ENCODE data around the gene LRRC38. TPM values are rescaled to one million over a fixed set of nuclear protein-coding genes. Genes with fewer than 3 reads are reported as not detected.
A peak's percentile ranks its signal among the peaks of the same experiment; 100 is the strongest.

The LRRC38 gene
- total and polyA plus RNA-seq, 5 experiments from 2014 or later: not detected

DNA sequence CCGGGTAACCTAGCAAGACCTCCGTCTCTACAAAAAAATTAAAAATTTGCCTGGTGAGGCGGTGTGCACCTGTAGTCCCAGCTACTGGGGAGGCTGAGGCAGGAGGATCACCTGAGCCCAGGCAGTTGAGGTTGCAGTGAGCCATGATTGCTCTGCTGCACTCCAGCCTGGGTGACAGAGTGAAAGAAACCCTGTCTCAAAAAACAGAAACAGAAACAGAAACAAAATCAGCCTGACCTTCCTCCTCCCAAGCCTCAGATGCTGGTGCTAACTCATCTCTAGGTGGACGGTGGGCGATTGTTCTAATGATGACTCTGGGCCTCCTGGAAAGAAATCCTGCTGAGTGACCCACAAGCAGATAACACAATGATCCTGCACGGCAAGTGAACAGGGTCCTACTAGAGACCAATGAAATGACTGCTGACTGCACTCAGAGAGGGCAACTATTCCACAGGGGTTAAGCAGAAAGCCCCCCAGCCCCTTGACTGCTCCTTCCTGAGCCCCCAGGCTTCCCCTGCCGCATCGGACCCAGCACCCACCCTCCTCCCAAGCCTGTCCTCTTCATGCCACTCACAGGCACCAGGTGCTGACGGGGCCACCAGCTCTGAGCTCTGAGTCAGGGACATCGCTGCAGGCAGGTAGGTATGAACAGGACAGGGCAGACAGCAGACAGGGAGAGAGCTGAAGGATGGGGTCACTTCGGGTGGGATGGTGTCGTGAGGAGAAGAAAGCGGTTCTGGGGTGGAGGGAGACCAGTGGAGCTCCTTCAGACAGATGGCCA is 27.8 kb upstream of the LRRC38 start:
- Mint-ChIP-seq H3K9me3 (no peaks in the 10 kb centered on the region), H3K27ac (no peak overlapping the region), H3K4me3 (no peak overlapping the region), H3K4me1 (peaks cover 0 to 2% (median 0%) of the 10 kb centered on the region in 4 donors), H3K27me3 (peaks cover 4 to 27% (median 11%) of the 10 kb centered on the region in 5 donors), H3K36me3 (no peaks in the 10 kb centered on the region)
- no peak for DNase-seq
- POLR2A ChIA-PET: no interaction called here
- no peak for ATAC-seq

DNA sequence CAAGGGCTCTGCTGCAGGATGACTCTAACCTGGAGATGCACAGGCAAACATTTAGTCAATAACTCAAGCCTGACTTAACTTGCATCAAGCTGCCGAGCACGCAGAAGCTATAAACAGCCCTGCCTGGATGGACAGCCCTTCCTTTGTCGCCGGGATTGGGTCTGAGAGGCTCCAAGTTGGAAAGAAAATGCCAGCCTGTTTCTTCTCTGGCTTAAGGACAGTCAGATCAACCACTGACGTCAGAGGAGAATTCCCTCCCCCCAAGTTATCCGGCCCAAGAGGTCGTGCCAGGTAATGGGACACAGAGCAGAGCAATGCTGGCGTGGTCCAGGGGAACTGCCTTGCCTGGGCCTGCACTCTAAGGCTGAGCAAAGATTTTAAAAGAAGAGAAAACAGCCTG is 27.1 kb upstream of the LRRC38 start:
- no peaks in the 10 kb centered on the region for H3K9me3 Mint-ChIP-seq
- POLR2A ChIA-PET: no interaction called here
- peaks cover 0 to 2% (median 0%) of the 10 kb centered on the region in 4 donors for H3K4me1 Mint-ChIP-seq
- no peak for ATAC-seq
- H3K27me3 Mint-ChIP-seq: peaks cover under 1 to 22% (median 7%) of the 10 kb centered on the region in 5 donors
- DNase-seq: no peak
- H3K36me3 Mint-ChIP-seq: no peaks in the 10 kb centered on the region
- H3K4me3 Mint-ChIP-seq: no peak overlapping the region
- H3K27ac Mint-ChIP-seq: no peak overlapping the region

DNA sequence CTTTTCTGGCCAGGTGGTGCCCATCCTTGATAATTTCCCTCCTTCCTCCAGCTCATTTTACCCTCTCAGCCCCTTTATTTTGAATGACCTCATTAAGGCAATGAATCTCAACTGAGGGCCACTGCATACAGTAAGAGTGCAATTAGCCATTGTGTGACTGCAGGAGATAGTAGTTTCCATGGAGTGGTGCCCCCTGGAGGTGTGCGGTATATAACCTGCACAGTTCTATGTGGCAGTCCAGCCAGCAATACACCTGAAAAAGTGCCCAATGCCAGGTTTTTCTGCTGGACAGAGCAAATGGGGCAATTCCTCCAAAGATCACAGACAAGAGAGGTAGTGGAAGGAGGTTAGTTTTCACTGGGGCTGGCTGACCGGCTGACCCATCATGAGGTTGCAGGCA is 25.9 kb upstream of the LRRC38 start:
- Mint-ChIP-seq H3K27ac (no peak overlapping the region), H3K36me3 (no peaks in the 10 kb centered on the region), H3K4me3 (no peak overlapping the region), H3K4me1 (peaks cover 0 to 2% (median 0%) of the 10 kb centered on the region in 4 donors), H3K9me3 (no peaks in the 10 kb centered on the region), H3K27me3 (peaks cover 0 to 19% (median 6%) of the 10 kb centered on the region in 5 donors)
- POLR2A ChIA-PET: no interaction called here
- DNase-seq (no peak), ATAC-seq (no peak)

DNA sequence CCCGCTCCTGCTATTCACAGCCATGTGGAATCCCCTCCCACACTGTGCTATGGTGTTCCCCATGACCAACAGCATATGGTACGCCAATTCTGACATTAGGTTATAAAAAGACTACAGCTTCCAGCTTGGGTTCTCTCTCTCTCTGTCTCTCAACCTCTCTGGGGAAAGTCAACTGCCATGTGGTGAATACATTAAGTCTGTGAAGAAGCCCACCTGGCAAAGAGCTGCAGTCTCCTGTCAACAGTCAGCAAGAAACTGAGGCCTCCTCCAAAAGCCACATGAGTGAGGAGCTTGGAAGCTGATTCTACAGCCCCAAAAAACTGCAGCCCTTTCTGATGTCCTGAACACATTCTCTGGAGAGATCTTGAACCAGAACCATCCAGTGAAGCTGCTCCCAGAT is 25.0 kb upstream of the LRRC38 start:
- H3K9me3 Mint-ChIP-seq: no peaks in the 10 kb centered on the region
- no peak for DNase-seq
- H3K27me3 Mint-ChIP-seq: peaks cover 0 to 19% (median 6%) of the 10 kb centered on the region in 5 donors
- ATAC-seq: no peak
- peaks cover 0 to 2% (median 0%) of the 10 kb centered on the region in 4 donors for H3K4me1 Mint-ChIP-seq
- POLR2A ChIA-PET: no interaction called here
- H3K27ac Mint-ChIP-seq: no peak overlapping the region
- H3K4me3 Mint-ChIP-seq: no peak overlapping the region
- no peaks in the 10 kb centered on the region for H3K36me3 Mint-ChIP-seq

DNA sequence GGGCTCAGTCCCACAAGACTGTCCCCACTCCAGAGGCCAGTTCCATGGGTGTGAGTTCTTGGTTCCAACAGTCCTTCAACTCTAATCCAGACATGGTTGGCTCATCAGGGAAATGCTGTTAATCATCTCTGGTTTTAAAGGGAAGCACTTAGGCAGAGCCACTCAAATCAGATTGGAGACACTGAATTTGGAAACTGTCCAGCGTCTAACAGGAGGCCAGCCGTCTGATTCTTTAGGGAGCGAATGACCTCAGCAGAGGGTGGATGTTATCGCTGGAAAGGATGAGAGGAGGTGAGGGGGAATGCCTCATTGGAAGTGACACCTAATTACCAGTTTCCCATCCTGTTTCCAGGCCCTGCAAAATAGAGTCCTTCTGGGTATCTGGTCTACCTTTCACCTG is 22.8 kb upstream of the LRRC38 start:
- no peak for ATAC-seq
- H3K4me3 Mint-ChIP-seq: no peak overlapping the region
- no peaks in the 10 kb centered on the region for H3K9me3 Mint-ChIP-seq
- H3K27me3 Mint-ChIP-seq: peaks cover 0 to 19% (median 6%) of the 10 kb centered on the region in 5 donors
- no peak for DNase-seq
- no peaks in the 10 kb centered on the region for H3K36me3 Mint-ChIP-seq
- no peaks in the 10 kb centered on the region for H3K4me1 Mint-ChIP-seq
- H3K27ac Mint-ChIP-seq: no peak overlapping the region
- POLR2A ChIA-PET: no interaction called here

DNA sequence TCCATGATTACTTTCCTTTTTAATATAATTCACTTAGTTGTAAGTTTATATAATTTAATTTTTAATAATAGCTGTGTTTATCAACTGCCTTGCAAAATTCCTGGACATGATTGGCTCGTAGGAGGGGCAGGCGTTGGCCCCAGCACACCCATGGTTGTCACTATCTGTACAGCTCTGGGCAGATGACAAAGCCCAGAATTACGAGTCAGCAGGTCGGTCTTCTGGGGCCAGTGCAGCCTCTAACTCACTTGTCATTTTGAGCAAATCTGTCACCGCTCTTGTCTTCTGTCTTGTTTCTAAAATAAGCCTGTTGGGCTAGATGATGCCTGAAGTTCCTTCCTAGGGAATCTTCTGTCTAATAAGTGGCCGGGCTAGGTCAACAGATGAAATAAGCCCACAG is 21.4 kb upstream of the LRRC38 start:
- ATAC-seq: no peak
- peaks cover 0 to 2% (median under 1%) of the 10 kb centered on the region in 4 donors for H3K4me1 Mint-ChIP-seq
- no peak overlapping the region for H3K4me3 Mint-ChIP-seq
- peaks cover 0 to 11% (median 6%) of the 10 kb centered on the region in 5 donors for H3K27me3 Mint-ChIP-seq
- no peaks in the 10 kb centered on the region for H3K36me3 Mint-ChIP-seq
- no peak for DNase-seq
- POLR2A ChIA-PET: no interaction called here
- H3K27ac Mint-ChIP-seq: no peak overlapping the region
- H3K9me3 Mint-ChIP-seq: no peaks in the 10 kb centered on the region

DNA sequence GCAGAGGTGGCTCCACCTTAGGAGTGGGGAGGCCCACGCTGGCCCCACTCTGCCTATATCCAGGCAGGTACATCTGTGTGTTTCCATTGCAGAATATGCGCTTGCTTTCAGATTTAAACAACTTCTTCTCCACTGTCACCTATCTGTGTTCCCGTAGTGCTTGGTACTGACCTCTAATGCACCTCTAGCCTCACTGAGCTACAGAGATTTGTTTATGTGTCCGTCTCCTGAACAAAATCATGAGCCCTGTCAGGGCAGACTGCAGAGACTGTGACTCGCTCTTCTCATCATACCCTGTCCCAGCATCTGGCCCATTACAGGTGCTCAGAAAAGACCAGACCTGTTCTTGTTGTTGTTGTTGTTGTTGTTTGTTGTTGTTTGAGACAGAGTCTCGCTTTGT is 14.5 kb upstream of the LRRC38 start:
- peaks cover 0 to 4% (median under 1%) of the 10 kb centered on the region in 4 donors for H3K4me1 Mint-ChIP-seq
- no peak overlapping the region for H3K27ac Mint-ChIP-seq
- POLR2A ChIA-PET: no interaction called here
- peaks cover 0 to 7% (median 0%) of the 10 kb centered on the region in 9 donors for H3K9me3 Mint-ChIP-seq
- peaks cover 0 to 25% (median 2%) of the 10 kb centered on the region in 5 donors for H3K27me3 Mint-ChIP-seq
- peaks cover 0 to 5% (median 0%) of the 10 kb centered on the region in 3 donors for H3K36me3 Mint-ChIP-seq
- no peak overlapping the region for H3K4me3 Mint-ChIP-seq
- no peak for ATAC-seq
- DNase-seq: no peak

DNA sequence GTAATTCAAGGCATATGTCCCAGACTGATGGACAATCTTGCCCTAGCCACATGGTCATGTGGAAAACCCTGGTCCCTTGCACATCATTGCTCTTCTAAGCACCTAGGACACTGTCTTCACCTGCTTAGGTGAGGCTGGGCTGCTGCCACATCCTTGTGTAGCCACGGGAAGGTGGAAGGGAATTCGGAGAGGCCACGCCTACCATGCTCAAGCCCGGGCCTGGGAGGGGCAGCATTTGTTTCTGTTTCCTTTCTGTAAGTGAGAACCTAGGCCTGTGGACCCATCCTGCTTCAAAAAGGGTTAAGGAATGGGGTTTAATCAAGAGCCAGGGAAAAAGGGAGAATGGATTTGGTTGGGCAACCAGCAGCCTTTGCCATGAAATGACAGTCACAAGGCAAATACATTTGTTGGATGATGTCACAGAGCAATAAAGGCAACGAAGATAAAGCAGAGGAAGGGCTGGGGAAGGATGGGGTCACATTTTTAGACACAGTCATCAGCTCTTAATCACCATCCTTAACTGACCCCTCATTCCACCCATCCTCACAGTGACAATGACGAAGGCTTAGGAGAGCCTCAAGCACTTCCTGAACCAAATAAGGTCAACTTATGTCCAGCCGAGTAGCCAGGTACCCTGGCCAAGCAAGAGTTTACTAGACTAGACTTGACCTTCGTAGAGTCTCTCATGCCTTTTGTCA is 10.1 kb upstream of the LRRC38 start:
- Mint-ChIP-seq H3K9me3 (peaks cover 0 to 8% (median 6%) of the 10 kb centered on the region in 9 donors), H3K27ac (no peak overlapping the region), H3K27me3 (peaks cover 8 to 37% (median 9%) of the 10 kb centered on the region in 5 donors), H3K36me3 (peaks cover 0 to 10% (median 0%) of the 10 kb centered on the region in 3 donors), H3K4me3 (no peak overlapping the region), H3K4me1 (no peaks in the 10 kb centered on the region)
- POLR2A ChIA-PET: no interaction called here
- no peak for ATAC-seq
- DNase-seq: no peak

DNA sequence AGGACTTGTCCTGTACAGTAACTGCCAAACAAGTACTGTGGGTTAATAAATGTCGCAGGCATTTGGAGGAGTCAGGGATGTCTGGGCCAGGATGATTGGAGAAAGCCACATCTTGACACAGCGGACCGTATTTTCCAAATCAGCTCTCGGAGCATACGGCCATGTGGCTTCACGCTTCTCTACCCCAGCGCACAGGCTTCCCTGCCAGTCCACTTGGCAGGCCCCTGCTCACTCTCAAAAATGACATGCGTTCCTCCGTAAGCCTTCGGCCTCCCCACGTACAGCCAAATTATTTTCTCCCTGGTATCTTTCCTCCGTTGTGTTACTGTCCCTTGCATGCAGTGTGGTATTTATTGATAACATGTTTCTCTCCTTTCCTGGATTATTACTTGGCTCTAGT is 7.2 kb upstream of the LRRC38 start:
- POLR2A ChIA-PET: no interaction called here
- peaks cover 9 to 45% (median 14%) of the 10 kb centered on the region in 5 donors for H3K27me3 Mint-ChIP-seq
- H3K4me3 Mint-ChIP-seq: no peak overlapping the region
- peaks cover 0 to 6% (median 0%) of the 10 kb centered on the region in 3 donors for H3K36me3 Mint-ChIP-seq
- H3K4me1 Mint-ChIP-seq: no peaks in the 10 kb centered on the region
- peaks cover 0 to 10% (median 5%) of the 10 kb centered on the region in 9 donors for H3K9me3 Mint-ChIP-seq
- H3K27ac Mint-ChIP-seq: no peak overlapping the region
- DNase-seq: no peak
- ATAC-seq: no peak

DNA sequence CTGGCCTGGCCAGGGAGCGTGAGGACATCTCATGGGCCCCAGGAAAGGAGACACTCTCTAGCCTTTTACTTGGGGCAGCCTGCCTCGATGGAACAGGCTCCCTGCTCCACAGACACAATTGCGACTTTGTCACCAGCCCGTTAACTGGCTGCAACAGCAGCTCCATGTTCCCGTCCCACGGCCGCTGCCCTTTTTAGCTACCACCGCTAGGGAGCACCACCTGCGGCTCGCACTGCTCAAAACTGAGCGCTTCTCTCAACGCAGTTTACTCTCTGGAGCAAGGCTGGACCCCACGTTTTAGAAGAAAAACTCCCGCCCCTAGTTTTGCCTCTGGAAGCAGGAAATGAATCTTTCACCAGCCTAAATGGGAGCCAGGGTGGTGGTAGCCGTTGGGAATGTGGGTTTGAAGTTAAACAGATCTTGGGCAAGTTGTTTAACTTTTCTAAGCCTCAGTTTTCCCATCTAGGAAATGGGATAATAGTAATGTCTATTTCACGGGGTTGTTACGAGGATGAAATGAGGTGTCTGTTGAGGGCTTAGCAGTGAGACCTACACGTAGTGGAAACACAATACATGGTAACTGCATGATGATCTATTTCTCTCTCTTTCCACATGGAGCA is 3.5 kb upstream of the LRRC38 start:
- Mint-ChIP-seq H3K4me1 (peaks cover 0 to 5% (median under 1%) of the 10 kb centered on the region in 4 donors), H3K4me3 (no peak overlapping the region), H3K9me3 (peaks cover 0 to 10% (median 5%) of the 10 kb centered on the region in 9 donors), H3K27ac (no peak overlapping the region), H3K36me3 (peaks cover 0 to 5% (median 0%) of the 10 kb centered on the region in 3 donors), H3K27me3 (peaks cover 16 to 53% (median 21%) of the 10 kb centered on the region in 5 donors)
- POLR2A ChIA-PET: no interaction called here
- ATAC-seq: no peak
- DNase-seq: no peak

DNA sequence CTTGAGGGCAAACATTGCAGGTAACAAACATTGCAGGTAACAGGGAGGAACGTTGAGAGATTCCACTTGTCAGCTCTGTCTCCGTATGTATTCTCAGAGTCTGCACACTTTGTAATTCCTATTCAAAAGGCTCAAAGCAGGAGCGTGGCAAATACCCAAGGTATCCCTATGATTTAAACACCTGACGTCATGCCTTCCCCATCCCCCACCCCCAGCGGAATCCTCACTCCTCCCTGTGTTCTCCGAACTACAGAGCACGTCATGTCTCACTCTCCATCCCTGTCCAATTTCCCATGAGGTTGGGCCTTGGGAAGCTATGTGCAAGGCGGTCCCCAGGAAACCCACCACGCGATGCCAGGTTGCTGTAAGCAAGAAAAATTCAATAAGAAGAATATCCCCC is 2.8 kb upstream of the LRRC38 start:
- Mint-ChIP-seq H3K4me3 (no peak overlapping the region), H3K36me3 (peaks cover 0 to 5% (median 0%) of the 10 kb centered on the region in 3 donors), H3K27me3 (peaks cover 18 to 56% (median 28%) of the 10 kb centered on the region in 5 donors), H3K4me1 (peaks cover 0 to 5% (median under 1%) of the 10 kb centered on the region in 4 donors), H3K9me3 (peaks cover 0 to 10% (median 5%) of the 10 kb centered on the region in 9 donors), H3K27ac (no peak overlapping the region)
- ATAC-seq (no peak), DNase-seq (no peak)
- POLR2A ChIA-PET: no interaction called here

DNA sequence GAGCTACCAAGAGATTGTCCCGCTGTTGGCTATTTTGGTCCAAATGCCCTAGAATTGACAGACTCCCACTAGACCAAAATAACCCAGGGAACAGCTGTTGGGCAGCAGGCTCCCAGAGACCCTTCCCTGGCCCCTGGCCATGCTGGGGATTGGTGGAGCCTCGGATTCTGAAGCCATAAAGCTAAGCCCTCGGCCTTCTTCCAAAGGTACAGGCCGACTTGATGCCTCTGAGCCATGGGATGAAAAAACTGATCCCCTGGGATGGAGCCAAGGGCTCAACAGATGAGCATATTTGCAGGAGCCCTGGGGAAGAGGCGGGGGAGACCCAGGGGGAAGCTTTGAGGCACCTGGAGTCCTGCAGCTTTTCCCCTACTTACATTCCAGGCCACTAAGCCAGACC is 1.0 kb upstream of the LRRC38 start:
- POLR2A ChIA-PET: no interaction called here
- H3K27me3 Mint-ChIP-seq: peaks cover 15 to 52% (median 26%) of the 10 kb centered on the region in 5 donors

More for the DNA sequence above, 1.0 kb upstream of the LRRC38 start:
- DNase-seq (no peak), ATAC-seq (no peak)
- H3K4me3 Mint-ChIP-seq: no peak overlapping the region
- peaks cover 0 to 5% (median 0%) of the 10 kb centered on the region in 3 donors for H3K36me3 Mint-ChIP-seq
- peak overlapping the region in 1 of 10 donors; percentile 40 for H3K27ac Mint-ChIP-seq
- peaks cover 0 to 5% (median under 1%) of the 10 kb centered on the region in 4 donors for H3K4me1 Mint-ChIP-seq
- H3K9me3 Mint-ChIP-seq: peaks cover 0 to 10% (median 5%) of the 10 kb centered on the region in 9 donors

All from naive thymus-derived CD8-positive, alpha-beta T cell (primary cell).